Measurements from ENCODE around the gene ZMYND10.

The ZMYND10 gene

DNA sequence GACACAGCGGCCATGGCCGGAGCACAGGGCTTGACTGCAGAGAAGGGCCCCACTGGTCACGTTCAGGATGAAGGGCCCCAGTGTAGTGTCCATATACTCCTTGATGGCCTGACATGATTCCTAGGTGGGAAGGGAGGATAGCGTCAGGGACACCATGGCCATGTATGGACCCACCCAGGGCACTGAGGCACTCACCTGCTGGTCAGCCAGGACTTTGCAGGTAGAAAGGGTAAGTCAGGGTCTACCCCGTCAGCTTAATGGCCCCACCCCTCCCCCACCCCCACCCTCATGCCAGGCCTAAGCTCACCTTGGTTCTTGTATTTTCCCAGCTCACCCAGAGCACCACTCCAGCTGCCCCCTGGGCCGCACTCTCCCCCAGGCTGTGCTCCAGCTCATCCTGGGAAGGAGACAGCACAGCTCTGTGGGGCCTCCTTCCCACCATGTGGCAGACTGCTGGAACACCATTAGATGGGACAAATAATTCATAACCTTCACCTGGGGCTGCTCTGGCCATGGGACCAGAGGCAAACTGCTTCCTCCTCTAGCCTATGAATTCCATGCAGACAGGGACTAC, 44.8 kb downstream of the ZMYND10 start:
- DNase-seq, result no peak

GRCh38 chr3:50299929-50300680, 45.4 kb downstream of the ZMYND10 start:
- DNase-seq, result no peak

- no peak for DNase-seq
Measured at GRCh38 chr3:50299638-50299928, 45.9 kb downstream of the ZMYND10 start.

DNA sequence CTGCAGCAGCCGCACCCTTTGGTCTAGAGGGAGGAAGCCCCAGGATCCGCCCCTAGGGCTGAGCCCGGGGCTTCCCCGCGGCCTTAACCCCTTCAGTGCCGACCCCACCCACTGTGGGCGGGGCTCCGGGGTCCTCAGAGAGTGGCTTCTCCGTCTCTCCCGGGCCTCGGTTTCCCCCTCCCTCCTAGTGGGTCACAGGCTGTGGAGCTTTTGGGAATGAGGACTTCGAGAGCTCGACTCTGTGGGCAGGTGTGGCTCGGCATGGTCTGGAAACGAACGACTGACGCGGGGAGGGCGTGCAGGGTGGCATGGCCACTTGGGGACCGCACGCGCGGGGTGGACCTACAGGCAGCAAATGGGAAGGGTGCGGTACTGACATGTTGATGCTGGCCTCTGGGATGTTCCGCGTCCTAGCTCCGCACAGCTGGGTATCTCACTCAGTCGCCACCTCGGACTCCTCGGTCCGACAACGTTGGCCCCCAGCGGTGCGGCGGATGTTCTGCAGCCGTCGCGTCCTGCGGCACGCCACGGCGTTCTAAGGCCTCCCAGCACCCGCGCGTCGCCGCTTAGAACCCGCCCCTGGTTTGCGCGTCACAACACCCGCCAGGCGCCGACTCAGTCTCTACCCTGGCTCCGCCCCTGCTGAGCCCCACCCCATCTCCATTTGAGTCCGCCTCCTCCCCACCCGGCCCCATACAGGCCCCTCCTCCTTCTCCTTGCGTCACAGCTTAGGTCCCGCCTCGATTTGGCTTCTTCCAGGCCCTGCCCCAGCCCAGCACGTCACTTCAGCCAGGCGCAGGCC, 46.5 kb downstream of the ZMYND10 start, which contains the start of the genes HYAL3 and NAA80:
Gene HYAL3 (minus strand): TSS at position 570 of the 802 bp plus-strand sequence. CDS start 3,803 bp downstream, outside the sequence.
Gene NAA80 (minus strand): TSS at position 570 of the 802 bp plus-strand sequence. CDS start 1,942 bp downstream, outside the sequence.
- DNase-seq, result peak; percentile 98

- DNase-seq, result no peak
Measured at GRCh38 chr3:50297896-50298725, 47.4 kb downstream of the ZMYND10 start.

- no peak for DNase-seq
Measured at GRCh38 chr3:50297384-50297775, 48.2 kb downstream of the ZMYND10 start.

DNA sequence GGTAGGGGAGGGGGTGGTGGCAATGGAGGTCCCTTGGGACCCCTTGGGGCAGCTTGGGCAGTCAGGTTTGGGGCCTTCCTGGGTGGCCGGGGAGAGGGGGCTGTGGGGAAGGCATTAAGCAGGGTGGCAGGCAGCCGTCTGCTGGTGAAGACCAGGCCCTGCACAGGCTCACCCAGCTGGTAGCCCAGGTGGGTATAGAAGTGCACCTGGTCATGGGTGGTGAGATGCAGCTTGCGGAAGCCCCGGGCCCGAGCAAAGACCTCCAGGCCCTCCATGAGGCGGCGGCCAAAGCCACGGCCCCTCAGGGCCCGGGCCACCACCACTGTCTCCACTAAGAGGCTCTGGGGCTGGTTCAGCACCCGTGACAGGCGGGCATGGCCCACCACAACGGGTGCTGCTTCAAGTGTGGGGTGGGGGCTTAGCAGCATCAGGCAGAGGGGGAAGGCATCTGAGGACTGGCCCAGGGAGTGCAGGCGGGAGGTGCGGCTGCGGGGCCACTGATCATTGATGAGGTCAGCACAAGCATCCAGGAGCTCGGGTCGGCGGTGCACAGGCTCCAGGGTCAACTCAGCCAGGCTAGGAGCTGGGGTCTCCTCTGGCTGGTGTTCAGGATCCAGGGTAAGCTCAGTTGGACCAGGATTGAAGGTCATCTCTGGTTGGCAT, 48.7 kb downstream of the ZMYND10 start:
- no peak for DNase-seq

DNA sequence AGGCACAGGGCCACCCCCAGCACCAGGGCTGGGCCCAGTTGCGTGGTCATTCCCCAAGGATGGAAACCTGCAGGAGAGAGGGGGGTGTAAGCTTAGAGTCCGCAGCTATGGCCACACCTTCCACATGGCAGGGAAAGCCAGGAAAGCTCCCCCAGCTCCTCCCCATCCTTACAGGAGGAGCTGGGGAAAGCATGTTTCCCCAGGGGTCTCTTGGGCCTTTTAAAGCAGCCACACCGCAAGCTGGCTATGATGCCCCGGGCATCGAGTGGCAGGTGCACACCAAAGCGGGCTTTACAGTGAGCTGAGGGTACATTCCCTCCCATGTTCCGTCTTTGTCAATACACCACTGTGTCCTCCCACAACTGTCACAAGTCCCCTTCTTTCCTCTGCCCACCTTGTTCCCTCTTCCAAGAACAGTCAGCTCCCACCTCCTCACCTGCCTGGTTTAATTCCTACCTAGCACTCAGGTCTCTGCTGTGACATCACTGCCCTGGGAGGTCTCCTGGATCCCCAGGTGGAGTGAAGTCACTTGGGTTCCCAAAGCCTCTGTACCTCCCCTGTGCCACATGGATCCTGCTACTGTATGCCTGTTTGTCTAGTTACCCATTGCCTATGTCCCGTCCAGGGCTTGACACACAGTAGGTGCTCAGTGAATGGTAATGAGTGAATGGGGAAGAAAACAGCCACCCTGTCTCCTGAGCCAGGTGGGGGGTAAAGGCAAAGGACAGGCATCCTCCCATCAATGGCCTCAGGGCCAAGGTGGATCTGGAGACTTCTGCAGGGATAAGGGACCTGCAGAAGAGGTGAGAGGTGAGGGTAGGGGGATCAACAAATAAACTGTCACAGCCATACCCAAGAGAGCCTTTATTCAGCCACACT, 49.7 kb downstream of the ZMYND10 start:
- DNase-seq, result no peak

DNA sequence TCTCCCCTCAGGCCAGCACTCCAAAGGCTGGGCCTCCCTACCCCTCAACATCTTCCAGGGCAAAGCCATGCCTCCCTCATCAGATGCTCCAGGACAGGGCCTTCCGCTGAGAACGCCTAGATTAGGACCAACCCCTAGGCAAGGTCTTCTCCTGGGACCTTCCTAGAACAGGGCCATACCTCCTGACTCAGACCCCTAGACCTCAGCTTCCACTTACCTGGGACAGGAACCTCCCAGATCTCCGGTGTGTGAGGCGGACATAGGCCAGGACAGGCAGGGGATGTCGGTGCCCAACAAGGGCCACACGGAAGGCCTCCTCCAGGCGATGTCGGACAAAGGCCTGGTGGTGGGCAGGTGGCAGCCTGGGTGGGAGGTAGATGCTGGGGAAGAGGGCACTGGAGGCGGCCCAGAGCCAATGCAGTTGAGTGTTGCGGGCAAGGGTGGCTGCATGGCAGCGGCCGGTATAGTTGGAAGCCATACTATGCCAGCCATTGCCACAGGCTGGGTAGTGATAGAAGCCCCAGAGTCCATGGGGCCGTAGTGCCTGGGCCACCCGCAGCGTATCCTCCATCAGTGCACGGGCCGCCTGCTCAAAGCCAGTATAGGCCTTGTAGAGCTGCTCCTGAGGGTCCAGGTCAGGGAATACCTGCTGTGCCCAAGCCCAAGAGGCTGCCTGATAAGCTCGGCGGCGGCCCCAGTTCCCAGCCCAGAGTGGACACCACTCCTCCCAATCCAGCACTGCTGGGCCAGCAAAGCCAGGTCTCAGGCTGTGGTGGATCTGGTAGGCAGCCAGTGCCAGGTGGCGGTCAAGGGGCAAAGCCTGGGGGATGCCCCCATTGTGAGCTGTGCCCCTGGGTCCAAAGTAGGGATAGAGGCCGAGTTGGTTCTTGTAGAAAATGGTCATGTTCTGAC, 50.8 kb downstream of the ZMYND10 start:
- no peak for DNase-seq

- no peak for DNase-seq
Measured at GRCh38 chr3:50294089-50294488, 51.4 kb downstream of the ZMYND10 start.

DNA sequence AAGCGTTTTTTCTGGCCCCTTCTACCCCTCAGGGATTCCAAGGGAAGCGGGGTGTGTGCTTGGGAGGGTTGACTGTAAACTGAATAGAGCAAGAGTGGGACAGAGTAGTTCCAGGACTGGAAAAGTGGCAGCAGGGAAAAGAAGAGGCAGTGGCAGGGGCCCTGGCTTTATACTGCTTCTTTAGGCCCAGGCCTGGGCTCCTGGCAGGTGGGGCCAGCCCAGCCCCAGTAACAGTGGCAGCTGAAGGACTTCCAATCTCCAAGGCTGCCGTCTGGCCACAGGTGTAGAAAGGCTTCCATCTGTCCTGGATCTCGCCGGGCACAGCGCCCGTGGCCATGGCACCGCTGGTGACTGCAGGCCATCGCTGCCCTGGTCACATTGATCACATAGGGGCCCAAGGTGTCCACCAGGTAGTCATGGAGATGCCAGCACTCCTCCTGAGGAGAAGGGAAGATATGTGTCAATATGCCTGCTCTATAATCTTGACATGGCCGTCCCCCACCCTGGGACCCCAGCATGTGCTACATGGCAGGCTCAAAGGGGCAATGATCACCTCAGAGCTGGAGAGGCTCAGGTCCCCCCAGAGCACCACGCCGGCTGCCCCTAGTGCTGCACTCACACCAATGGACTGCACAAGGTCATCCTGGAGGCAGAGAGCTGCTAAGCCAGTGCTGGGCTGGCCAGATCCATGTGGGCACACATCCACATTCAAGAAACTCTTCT, 52.3 kb downstream of the ZMYND10 start:
- no peak for DNase-seq

DNA sequence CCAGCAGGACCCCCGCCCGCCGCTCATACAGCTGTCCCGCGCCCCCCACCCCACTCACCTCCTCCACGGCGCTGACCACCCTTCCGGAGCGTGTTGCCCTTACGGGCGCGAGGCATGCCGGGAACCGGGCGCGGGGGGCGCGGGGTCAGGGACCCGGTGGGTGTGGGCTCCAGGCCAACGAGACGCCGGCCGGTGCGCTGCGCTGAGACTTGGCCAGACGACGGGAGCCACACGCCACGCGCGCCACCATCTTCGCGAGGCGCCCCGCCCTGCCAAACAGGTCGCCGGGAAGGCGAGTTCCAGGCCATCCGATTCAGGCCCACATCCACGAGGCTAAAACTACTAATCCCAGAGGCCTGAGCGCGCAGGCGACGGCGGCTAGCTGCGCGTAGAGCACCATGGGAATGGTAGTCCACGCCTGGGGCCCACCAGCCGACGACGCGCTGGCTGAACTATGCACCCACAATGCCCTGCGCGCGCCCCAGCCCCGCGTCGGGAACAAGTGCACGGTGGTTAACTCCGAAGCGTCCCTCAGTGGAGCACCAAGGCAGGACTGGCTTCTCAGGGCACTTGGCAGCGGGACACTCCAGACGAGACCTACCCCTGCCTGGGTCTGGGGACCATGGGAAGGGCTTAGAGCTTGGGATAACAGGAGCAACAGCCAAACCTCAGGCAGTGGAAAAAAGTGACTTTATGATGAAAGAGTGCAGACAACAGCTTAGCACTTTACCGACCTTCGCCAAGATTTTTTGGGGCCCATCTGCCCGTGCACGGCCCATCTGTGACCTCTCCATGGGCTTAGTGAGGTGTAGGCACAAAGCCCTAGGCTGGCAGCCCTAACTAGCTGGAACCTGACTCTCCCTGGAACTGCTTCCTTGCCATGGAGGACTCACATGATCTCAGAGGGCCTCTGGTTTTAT, 53.1 kb downstream of the ZMYND10 start, which contains the start of gene IFRD2:
Gene IFRD2 (minus strand): TSS at position 271 of the 920 bp plus-strand sequence. CDS start 155 bp downstream, at position 116.
- peak; percentile 84 to 93 (median 91) for DNase-seq
